ENCODE results near the gene RNGTT.
"Not testable (repeated sequence)": the region's sequence is repeated elsewhere in the genome, so short reads cannot be mapped to it uniquely, and the experiment has no call there.

Gene RNGTT

GRCh38 chr6:88963139-88964090 is at the start of gene RNGTT:
RNGTT (minus strand) TSS chr6:88963618; CDS start chr6:88963409, 209 bp downstream.
- peak; percentile 68 for FAIRE-seq

DNA sequence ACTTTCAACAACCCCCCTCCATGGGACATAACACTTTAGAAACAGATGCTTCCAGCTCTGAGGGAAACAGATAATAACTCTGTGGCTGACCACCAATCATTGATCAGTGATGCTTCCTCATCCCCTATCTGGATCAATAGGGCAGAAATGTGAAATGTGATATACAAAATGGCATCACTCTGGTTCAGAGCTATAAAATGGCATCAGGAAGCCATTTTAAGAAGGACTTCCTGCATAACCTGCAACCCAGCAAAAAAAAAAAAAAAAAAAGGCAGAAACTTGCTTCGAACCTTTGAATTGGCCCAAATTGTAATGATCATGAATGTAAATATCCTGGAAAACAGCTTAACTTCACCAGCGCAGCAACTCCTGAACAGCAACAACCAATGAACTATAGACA is 48.0 kb upstream of the RNGTT start:
- FAIRE-seq, result no peak

DNA sequence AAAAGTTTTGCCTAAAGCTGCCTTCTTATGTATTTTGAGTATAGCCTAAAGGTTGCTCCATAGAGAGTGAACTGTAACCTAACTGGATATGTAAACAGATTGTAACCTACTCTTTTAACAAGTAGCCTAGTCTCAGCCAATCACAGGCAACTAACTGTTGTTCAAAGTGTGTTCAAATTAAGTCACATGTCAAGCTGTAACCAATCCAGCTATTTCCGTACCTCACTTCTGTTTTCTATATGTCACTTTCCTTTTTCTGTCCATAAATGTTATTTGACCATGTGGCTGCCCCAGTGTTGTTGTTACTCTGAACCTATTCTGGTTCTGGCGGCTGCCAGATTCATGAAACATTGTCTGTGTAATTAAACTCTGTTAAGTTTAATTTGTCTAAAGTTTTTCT is 47.4 kb upstream of the RNGTT start:
- FAIRE-seq, result no peak

DNA sequence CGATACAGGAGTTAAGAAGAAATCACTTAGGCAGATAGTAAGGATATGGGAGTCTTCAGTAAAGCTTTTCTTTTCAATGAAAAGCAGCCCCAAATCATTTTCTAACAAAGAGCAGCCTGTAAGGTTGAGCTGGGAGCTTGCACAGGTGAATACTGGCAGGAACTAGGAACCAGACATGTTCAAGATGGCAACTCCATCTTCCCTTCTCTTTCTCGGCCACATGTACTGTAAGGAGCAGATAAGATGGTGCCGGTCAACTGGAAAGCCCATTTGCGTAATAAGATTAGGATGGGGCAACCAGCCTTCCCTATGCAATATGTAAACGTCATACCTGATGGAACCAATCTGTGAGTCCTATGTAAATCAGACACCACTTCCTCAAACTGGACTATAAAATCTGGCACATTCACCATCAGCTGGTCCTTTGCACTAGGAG is 46.2 kb upstream of the RNGTT start:
- FAIRE-seq, result no peak

DNA sequence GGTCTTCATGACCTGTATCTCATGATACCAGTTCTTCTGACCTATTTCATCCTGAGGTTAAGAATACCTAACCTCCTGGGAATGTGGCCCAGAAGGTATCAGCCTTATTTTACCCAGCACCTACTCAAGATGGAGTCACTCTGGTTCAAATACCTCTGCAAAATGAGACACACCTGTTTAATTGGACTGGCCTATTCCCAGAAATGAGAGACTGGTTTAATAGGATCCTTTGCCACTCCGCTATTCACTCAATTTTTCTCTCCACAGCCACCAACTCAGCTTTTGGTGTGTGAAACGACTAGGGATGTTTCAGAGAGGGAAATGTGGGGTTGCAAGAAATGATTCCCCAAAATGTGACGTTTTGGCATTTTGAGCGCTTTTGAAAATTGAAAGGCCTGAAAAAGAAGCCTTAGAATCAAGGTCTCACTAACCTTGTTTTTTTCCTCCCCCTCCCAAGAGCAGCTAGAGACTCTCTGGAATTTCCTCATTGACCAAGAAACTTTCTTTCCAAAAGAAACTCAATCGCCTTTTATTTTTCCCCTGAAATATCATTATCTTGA is 45.5 kb upstream of the RNGTT start:
- FAIRE-seq, result no peak

- no peak for FAIRE-seq
Measured at GRCh38 chr6:89008001-89008814, 44.8 kb upstream of the RNGTT start.

- FAIRE-seq, result no peak
Measured at GRCh38 chr6:89007209-89008000, 44.0 kb upstream of the RNGTT start.

- FAIRE-seq, result no peak
Measured at GRCh38 chr6:89002523-89002922, 39.1 kb upstream of the RNGTT start.

GRCh38 chr6:88997327-88997726 is 33.9 kb upstream of the RNGTT start:
- FAIRE-seq, result no peak

- FAIRE-seq, result no peak
Measured at GRCh38 chr6:88992741-88993552, 29.5 kb upstream of the RNGTT start.

- peak; percentile 100 for FAIRE-seq
Measured at GRCh38 chr6:88989215-88989614, 25.8 kb upstream of the RNGTT start.

DNA sequence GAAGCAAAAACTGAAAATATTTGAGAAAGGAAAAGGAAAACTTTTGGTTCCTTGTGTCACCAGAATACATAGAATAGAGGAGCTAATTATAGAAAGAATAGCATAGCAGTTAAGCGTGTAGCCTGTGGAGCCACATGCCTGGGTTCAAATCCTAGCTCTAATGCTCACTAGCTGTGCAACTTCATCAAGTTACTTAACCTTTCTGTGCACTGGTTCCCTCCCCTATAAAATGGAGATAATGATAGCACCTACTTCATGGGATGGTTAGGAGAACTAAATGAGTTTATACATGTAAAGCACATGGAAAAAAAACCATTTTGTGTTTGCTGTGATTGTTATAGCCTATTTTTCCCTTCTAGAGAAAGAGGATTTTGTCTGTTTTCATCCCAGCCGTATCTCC is 24.5 kb upstream of the RNGTT start:
- FAIRE-seq, result no peak

GRCh38 chr6:88985901-88986300 is 22.5 kb upstream of the RNGTT start:
- FAIRE-seq, result no peak

GRCh38 chr6:88984606-88985005 is 21.2 kb upstream of the RNGTT start:
- no peak for FAIRE-seq

GRCh38 chr6:88984152-88984551 is 20.7 kb upstream of the RNGTT start:
- FAIRE-seq, result no peak

DNA sequence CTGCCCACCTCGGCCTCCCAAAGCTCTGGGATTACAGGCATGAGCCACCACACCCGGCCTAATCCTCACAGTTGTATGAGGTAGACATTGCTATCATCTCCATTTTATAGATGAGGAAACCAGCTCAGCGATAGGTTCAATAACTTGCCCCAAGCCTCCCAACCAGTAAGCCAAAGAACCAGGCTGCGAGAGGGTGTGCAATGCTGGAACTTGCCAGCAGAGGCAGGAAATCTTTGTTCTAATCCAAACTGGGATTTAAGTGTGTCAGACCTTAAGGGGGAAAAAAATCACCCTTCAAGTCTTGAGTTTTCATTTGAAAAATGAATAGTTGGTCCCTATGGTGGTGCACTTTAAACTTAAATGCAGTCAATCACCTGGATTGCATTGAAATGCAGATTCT is 20.1 kb upstream of the RNGTT start:
- no peak for FAIRE-seq

GRCh38 chr6:88983129-88983528 is 19.7 kb upstream of the RNGTT start:
- not testable (repeated sequence) for FAIRE-seq

DNA sequence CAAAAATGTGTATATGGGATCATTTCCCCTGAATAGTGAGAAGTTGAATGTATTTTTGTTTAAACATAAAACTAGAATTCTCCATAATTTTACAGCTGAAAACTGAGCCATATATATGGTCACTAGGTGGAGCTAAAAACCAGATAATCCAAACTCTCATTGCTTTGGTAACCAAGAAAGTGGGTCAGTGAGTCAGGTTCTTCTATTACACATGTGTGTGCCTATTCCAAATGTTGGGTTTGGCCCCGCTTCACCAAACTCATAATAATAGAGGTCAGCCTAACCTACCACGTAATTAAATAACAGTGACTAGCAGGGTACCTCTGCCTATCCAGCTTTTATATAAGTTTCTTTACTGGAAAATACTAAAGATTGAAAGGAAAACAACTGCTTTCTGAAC is 19.3 kb upstream of the RNGTT start:
- FAIRE-seq, result peak; percentile 100

DNA sequence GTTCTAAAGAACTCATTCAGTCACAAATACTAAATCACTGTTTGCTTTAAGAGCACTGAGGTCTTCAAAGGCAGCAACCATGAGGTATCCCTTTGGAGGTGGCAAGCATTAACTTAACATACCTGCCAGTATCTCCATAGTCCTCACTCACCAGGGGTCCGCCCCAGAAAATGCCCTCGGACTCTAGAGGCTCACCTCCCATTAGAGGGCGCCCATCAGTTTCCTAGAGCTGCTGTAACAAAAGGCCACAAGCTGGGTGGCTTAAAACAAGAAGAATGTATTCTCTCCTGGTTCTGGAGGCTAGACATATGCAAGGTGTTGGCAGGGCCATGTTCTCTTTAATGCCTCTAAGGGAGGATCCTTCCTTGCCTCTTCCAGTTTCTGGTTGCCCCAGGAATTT is 12.0 kb upstream of the RNGTT start:
- no peak for FAIRE-seq

GRCh38 chr6:88972504-88973423 is 9.3 kb upstream of the RNGTT start:
- no peak for FAIRE-seq

- FAIRE-seq, result no peak
Measured at GRCh38 chr6:88970301-88970700, 6.9 kb upstream of the RNGTT start.
